OCI-LY1 (cell line): Measurements from ENCODE around the gene SYNE1.

Experiments used
- EZH2 ChIP-seq: fragments of 200-600 bp; sonication (generic), shearing (Covaris generic); IDR thresholded peaks from 2 replicates; pipeline ENCODE4 v1.8.0; 2017; ENCODE audit warnings: borderline replicate concordance, mixed run types, mild to moderate bottlenecking, antibody characterized with exemption, low read length, moderate library complexity, mixed read lengths
- TF ChIP-seq, protein P1 (sequence below): fragments of 200-600 bp; sonication (generic), shearing (Covaris generic); IDR thresholded peaks from 2 replicates; pipeline ENCODE4 v1.5.1; 2017; ENCODE audit warnings: mild to moderate bottlenecking, antibody characterized with exemption, low read length, moderate library complexity, mixed read lengths

DNA sequence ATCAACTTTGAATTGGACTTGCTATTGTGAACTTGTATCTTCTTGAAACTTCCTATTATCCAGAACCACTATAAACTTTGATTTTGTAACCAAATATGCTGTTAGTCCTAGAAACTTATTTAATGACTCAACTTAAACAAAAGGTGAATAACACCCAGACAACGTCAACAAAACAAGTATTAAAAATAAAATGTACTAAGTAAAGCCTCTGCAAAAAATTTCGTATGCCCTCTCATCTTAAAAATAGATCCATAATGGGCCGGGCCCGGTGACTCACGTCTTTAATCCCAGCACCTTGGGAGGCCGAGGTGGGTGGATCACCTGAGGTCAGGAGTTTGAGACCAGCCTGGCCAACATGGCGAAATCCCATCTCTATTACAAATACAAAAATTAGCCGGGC lies 428.0 kb downstream of the SYNE1 start:
- TF ChIP-seq, protein P1, sequence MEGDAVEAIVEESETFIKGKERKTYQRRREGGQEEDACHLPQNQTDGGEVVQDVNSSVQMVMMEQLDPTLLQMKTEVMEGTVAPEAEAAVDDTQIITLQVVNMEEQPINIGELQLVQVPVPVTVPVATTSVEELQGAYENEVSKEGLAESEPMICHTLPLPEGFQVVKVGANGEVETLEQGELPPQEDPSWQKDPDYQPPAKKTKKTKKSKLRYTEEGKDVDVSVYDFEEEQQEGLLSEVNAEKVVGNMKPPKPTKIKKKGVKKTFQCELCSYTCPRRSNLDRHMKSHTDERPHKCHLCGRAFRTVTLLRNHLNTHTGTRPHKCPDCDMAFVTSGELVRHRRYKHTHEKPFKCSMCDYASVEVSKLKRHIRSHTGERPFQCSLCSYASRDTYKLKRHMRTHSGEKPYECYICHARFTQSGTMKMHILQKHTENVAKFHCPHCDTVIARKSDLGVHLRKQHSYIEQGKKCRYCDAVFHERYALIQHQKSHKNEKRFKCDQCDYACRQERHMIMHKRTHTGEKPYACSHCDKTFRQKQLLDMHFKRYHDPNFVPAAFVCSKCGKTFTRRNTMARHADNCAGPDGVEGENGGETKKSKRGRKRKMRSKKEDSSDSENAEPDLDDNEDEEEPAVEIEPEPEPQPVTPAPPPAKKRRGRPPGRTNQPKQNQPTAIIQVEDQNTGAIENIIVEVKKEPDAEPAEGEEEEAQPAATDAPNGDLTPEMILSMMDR = no peak
- no peak for TF ChIP-seq EZH2
